ENCODE measurements around the gene ERN2.

Gene ERN2

DNA sequence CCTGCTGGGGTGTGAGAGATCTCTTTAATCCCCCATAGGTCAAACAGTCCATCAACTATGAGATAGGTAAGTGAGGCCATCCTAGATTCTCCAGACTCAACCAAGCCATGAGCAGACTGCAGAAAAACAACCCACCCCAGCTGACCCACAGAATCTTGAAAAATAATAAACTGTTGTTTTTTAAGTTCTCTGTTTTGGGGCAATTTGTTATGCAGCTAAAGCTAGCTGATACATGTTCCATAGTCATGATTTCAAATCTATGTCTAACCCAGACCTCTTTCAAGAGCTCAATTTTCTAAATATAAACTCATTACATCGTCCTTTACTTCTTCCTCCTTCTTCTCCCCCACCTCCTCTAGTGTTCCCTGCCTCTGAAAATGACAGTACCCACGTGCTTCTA, 10.1 kb downstream of the ERN2 start:
- TF ChIP-seq, protein P1, sequence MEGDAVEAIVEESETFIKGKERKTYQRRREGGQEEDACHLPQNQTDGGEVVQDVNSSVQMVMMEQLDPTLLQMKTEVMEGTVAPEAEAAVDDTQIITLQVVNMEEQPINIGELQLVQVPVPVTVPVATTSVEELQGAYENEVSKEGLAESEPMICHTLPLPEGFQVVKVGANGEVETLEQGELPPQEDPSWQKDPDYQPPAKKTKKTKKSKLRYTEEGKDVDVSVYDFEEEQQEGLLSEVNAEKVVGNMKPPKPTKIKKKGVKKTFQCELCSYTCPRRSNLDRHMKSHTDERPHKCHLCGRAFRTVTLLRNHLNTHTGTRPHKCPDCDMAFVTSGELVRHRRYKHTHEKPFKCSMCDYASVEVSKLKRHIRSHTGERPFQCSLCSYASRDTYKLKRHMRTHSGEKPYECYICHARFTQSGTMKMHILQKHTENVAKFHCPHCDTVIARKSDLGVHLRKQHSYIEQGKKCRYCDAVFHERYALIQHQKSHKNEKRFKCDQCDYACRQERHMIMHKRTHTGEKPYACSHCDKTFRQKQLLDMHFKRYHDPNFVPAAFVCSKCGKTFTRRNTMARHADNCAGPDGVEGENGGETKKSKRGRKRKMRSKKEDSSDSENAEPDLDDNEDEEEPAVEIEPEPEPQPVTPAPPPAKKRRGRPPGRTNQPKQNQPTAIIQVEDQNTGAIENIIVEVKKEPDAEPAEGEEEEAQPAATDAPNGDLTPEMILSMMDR (IDR thresholded peaks at IDR 0.05; ENCODE audit: low read depth, low read length, missing control alignments) = no peak
- no peak overlapping the region for H3K4me3 ChIP-seq (ENCODE audit: low read depth, low read length)

DNA sequence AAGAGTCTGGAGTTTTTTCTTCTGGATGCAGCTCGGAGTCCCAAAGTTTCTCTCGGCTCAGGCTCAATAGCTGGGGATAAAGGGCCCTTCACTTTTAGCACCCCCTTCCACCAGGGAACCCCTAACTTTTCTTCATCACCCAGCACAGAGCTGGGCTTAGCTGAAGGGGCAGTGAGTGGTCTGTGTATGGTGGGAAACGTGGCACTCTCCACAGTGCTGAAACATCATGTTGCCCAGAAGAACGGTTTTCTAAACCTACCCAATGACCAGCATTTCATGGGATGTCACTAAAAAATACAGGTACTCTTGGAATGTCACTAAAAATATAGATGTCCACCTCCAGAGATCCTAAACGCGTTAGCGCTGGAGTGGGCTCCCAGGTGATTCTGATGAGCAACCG, 12.0 kb downstream of the ERN2 start:
- no peak for DNase-seq (ENCODE audit: low read depth)
- H3K4me3 ChIP-seq (ENCODE audit: low read depth, low read length) = no peak overlapping the region
- TF ChIP-seq, protein P1 (IDR thresholded peaks at IDR 0.05; ENCODE audit: low read depth, low read length, missing control alignments) = no peak

More for the DNA sequence above, 10.1 kb downstream of the ERN2 start:
- DNase-seq (ENCODE audit: low read depth) = no peak

DNA sequence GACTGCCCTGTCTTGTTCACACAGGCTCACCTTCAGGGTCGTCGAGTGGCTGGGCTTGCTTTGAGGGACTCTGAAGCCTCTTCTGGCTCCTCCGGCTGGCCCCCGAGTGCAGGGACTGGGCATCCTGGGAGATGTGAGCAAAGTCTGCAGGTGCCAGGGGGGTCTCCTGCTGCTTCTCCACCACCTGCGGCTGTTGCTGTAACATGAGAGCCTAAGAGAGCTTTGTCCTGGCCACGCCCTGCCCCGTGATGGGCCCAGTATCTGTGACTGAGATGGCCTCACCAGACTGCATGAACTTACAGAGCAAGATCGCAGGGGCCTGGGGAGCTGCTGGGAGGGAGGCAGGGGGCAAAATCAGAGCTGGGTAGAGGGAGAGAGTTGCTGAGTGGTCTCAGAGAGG, 12.5 kb downstream of the ERN2 start:
- no peak overlapping the region for H3K4me3 ChIP-seq (ENCODE audit: low read depth, low read length)
- TF ChIP-seq, protein P1 (IDR thresholded peaks at IDR 0.05; ENCODE audit: low read depth, low read length, missing control alignments) = no peak
- no peak for DNase-seq (ENCODE audit: low read depth)

DNA sequence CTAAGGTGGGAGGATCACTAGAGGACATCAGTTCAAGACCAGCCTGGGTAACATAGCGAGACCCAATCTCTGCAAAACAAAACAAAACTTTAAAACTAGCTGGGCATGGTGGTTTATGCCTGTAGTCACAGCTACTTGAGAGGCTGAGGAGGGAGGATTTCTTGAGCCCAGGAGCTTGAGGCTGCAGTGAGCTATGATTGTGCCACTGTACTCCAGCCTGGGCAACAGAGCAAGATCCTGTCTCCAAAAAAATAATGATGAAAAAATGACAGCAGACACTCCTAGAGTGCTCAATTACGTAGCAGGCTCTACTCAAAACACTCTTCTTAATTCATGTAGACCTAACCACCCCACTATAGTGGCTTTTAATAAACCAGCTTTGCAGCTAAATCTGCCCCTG, 12.9 kb downstream of the ERN2 start:
- H3K4me3 ChIP-seq (ENCODE audit: low read depth, low read length) = no peak overlapping the region
- no peak for DNase-seq (ENCODE audit: low read depth)
- TF ChIP-seq, protein P1 (IDR thresholded peaks at IDR 0.05; ENCODE audit: low read depth, low read length, missing control alignments) = no peak

DNA sequence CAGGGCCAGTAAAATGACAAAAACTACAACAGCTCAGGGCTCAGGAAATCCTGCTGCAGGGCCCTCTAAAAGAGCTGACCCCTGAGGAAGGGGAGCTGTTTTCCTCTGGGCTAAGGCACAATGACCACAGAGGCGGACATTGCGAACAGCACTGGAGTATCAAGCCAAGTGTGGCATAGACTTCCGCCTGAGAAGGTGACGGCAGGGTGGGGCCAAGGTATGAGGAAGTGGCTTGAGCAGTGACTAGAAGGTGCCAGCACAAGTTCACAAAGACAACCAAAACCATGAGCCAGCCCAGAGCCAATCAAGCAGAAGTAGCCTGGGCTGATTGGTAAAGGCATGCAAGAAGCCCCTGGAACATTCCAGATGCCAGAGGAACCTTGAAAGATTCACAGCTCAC, 13.9 kb downstream of the ERN2 start:
- TF ChIP-seq, protein P1 (IDR thresholded peaks at IDR 0.05; ENCODE audit: low read depth, low read length, missing control alignments) = no peak
- DNase-seq (ENCODE audit: low read depth) = peak; percentile 37
- H3K4me3 ChIP-seq (ENCODE audit: low read depth, low read length) = no peak overlapping the region

DNA sequence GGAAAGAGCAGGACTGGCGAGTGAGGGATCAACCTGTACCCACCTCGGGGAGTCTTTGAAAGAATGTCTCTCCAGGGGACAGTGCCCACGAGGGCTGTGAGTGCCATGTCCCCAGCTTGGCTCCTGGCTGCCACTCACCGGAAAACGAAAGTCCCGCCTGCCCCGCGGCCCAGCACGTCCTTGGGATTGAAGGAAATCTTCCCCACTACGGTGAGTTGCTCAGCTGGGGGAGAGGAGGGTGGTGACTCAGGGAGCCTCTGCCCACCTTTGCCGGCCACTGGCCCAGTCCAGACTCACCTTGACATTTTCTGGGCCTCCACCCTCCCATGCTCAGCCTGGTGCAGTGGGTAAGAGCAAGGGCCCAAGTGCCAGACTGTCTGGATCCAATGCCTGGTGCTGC, 17.3 kb downstream of the ERN2 start:
- DNase-seq (ENCODE audit: low read depth) = no peak
- H3K4me3 ChIP-seq (ENCODE audit: low read depth, low read length) = no peak overlapping the region
- TF ChIP-seq, protein P1 (IDR thresholded peaks at IDR 0.05; ENCODE audit: low read depth, low read length, missing control alignments) = no peak

DNA sequence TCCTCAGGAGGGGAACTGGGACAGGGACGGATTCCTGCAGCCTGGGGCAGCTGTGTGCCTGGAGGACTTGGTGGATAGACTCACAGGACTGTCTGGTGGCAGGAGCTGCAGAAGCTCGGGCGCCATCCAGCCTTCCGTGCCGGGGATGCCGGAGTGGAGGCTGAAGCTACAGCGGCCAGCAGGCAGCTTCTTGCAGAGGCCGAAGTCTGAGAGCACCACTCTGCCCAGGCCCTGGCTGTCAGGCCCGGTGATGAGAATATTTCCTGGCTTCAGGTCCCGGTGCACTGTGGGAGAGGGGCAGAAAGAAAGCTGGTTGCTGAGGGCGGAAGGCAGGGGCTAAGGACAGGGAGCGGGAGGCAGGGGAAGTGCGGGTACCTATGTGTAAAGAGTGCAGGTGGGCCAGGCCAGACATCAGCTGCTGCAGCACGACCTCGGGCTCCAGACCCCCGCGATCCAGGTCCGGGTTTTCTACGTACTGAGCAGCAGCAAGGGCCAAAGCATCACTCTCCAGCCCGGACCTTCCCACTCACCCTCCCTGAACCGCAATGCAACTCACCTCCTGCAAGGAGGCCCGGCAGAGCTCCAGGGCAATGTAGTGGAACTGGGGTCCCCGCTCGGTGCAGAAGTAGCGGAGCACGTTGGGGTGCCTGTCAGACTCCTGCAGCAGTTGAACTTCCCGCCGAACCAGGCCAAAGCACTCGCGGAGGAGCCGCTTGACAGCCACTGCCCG, 18.2 kb downstream of the ERN2 start:
- H3K4me3 ChIP-seq (ENCODE audit: low read depth, low read length) = no peak overlapping the region
- DNase-seq (ENCODE audit: low read depth) = no peak
- TF ChIP-seq, protein P1 (IDR thresholded peaks at IDR 0.05; ENCODE audit: low read depth, low read length, missing control alignments) = no peak
